Skeletal muscle tissue (tissue), 4 donors: ENCODE data around the gene CNKSR2. TPM values are rescaled to one million over a fixed set of nuclear protein-coding genes. Genes with fewer than 3 reads are reported as not detected.

Experiments
- H3K27ac ChIP-seq: one replicate; pipeline ENCODE4 v1.7.0; 2013; ENCODE audit warnings: mild to moderate bottlenecking, low read depth, low read length, inconsistent platforms
- H3K27me3 ChIP-seq, 3 donors: one replicate each; pipeline ENCODE4 v1.7.0; 2013; ENCODE audit warnings: low read length in 3 of 3; ENCODE audit not compliant: control insufficient read depth in 3 of 3, insufficient read depth in 3 of 3
- H3K36me3 ChIP-seq, 3 donors: one replicate each; pipeline ENCODE4 v1.7.0; 2013; ENCODE audit warnings: low read length in 3 of 3; ENCODE audit not compliant: control insufficient read depth in 3 of 3, insufficient read depth in 3 of 3
- H3K4me1 ChIP-seq, 3 donors: one replicate each; pipeline ENCODE4 v1.7.0; 2013; ENCODE audit warnings: low read length in 3 of 3, mild to moderate bottlenecking in 3 of 3; ENCODE audit not compliant: control insufficient read depth in 3 of 3, insufficient read depth in 3 of 3
- H3K4me3 ChIP-seq, 3 donors: one replicate each; pipeline ENCODE4 v1.7.0; 2013; ENCODE audit warnings: low read length in 3 of 3
- H3K9ac ChIP-seq, 3 donors: one replicate each; pipeline ENCODE4 v1.7.0; 2013; ENCODE audit warnings: low read length in 3 of 3, mild to moderate bottlenecking in 3 of 3, moderate library complexity in 2 of 3, low read depth in 1 of 3
- H3K9me3 ChIP-seq, 3 donors: one replicate each; pipeline ENCODE4 v1.7.0; 2013; ENCODE audit warnings: low read length in 3 of 3; ENCODE audit not compliant: control insufficient read depth in 3 of 3
- total RNA-seq: library from RNA; depleted of rRNA; stranded (reverse); fragments of >200 nt; gene quantifications from one replicate; pipeline ENCODE4 v1.2.3, GENCODE V29; 2014
- donor health status: Osteomylitis.

CNKSR2 gene
- total RNA-seq, 1 donor from 2014 or later, result 7.8 TPM

- peaks cover 8 to 14% (median 11%) of the 10 kb centered on the region in 3 donors for H3K27me3 ChIP-seq
Observed at GRCh38 chrX:21379991-21380390, 5.8 kb downstream of the CNKSR2 start.

DNA sequence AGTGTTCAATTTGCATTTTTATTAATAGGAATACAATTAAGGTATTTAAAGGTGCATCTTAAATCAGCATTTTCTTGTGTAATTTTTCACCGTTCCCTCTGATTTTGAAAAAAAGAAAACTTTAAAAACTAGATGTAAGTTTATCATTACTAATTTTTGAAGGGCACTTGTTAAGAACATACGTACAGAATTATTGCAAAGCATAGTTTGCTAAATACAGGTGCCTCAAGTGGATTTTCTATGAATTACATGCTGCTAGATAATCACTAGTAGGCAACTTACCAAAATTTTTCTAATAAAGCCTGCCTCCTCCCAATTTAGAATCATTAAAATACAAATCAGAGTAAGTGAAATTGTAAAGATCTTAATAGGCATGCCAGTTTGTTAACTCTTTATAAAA is 8.5 kb downstream of the CNKSR2 start:
- Histone ChIP-seq H3K4me3 (no peak overlapping the region), H3K9me3 (no peaks in the 10 kb centered on the region), H3K27me3 (no peaks in the 10 kb centered on the region), H3K4me1 (no peaks in the 10 kb centered on the region), H3K9ac (no peak overlapping the region), H3K36me3 (no peaks in the 10 kb centered on the region), H3K27ac (no peak overlapping the region)

More at GRCh38 chrX:21379991-21380390, 5.8 kb downstream of the CNKSR2 start:
- no peaks in the 10 kb centered on the region for H3K36me3 ChIP-seq
- no peak overlapping the region for H3K4me3 ChIP-seq
- no peaks in the 10 kb centered on the region for H3K4me1 ChIP-seq
- no peaks in the 10 kb centered on the region for H3K9me3 ChIP-seq
- no peak overlapping the region for H3K27ac ChIP-seq
- H3K9ac ChIP-seq, result no peak overlapping the region

DNA sequence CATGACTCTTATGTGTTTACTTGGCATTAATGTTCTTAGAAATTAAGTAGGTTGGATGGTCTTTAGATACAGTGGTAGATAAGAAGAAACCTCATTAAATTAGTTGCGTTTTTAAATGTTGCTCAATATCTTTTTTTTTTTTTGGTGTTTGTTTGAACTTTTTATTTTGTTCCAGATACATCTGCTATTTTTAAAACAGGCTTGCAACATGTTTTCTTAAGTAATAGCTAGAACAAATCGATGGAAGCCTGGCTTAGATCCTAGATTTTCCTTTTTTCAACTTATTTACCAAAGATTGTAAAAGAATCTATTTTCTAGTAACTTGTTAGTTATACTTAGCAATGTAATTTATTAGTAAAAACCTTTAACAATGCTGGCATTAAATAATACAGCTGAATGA is 9.3 kb downstream of the CNKSR2 start:
- Histone ChIP-seq H3K4me3 (no peak overlapping the region), H3K9ac (no peak overlapping the region), H3K4me1 (no peaks in the 10 kb centered on the region), H3K27me3 (no peaks in the 10 kb centered on the region), H3K27ac (no peak overlapping the region), H3K36me3 (no peaks in the 10 kb centered on the region), H3K9me3 (no peaks in the 10 kb centered on the region)

DNA sequence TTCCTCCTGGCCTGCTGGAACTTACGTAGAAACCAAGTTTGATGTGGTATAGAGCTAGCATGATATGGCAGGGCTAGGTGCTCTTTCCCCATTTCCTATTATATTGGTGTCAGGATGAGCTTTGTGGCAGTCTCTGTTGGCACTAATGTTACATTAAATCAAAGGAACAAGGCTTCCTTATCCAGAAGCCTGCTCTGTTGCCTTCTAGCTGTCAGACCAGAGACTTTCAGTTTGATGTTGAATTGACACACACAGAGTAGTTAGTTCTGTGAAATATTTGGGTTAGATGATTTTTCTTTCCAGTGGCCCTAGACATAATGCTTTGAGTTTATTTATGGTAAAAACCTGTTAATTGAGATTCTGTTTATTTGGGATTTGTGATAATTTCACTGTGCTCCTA is 10.0 kb downstream of the CNKSR2 start:
- no peak overlapping the region for H3K4me3 ChIP-seq
- H3K27ac ChIP-seq, result no peak overlapping the region
- no peaks in the 10 kb centered on the region for H3K9me3 ChIP-seq
- no peak overlapping the region for H3K9ac ChIP-seq
- no peaks in the 10 kb centered on the region for H3K27me3 ChIP-seq
- H3K4me1 ChIP-seq, result no peaks in the 10 kb centered on the region
- H3K36me3 ChIP-seq, result no peaks in the 10 kb centered on the region

- Histone ChIP-seq H3K27ac (no peak overlapping the region), H3K27me3 (no peaks in the 10 kb centered on the region), H3K9me3 (no peaks in the 10 kb centered on the region), H3K4me3 (no peak overlapping the region), H3K4me1 (no peaks in the 10 kb centered on the region), H3K36me3 (no peaks in the 10 kb centered on the region), H3K9ac (no peak overlapping the region)
Observed at GRCh38 chrX:21394792-21395191, 20.6 kb downstream of the CNKSR2 start.

DNA sequence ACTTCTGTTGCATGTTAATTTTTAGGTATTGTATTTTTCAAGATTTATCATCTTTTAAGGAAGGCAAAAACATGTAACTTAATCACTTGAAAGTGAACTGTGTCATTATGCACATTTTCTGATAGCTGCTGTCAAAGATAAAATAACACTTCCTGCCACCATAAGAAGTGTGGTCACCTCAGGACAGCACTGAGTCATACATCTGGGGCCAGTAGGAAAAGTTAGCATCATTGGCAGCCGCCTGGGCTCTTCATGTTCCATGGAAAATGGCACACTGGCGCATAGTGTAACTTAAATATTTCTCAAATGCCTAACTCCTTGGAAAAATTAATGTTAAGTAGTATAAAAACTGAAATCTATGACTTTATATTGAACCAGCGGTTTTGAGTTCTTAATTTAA is 24.2 kb downstream of the CNKSR2 start:
- no peak overlapping the region for H3K4me3 ChIP-seq
- H3K27ac ChIP-seq, result no peak overlapping the region
- H3K36me3 ChIP-seq, result no peaks in the 10 kb centered on the region
- H3K9ac ChIP-seq, result no peak overlapping the region
- no peaks in the 10 kb centered on the region for H3K4me1 ChIP-seq
- H3K9me3 ChIP-seq, result no peaks in the 10 kb centered on the region
- no peaks in the 10 kb centered on the region for H3K27me3 ChIP-seq

- Histone ChIP-seq H3K4me3 (no peak overlapping the region), H3K9ac (no peak overlapping the region), H3K9me3 (no peaks in the 10 kb centered on the region), H3K27ac (no peak overlapping the region), H3K27me3 (no peaks in the 10 kb centered on the region), H3K4me1 (no peaks in the 10 kb centered on the region), H3K36me3 (no peaks in the 10 kb centered on the region)
Observed at GRCh38 chrX:21400408-21401121, 26.3 kb downstream of the CNKSR2 start.

DNA sequence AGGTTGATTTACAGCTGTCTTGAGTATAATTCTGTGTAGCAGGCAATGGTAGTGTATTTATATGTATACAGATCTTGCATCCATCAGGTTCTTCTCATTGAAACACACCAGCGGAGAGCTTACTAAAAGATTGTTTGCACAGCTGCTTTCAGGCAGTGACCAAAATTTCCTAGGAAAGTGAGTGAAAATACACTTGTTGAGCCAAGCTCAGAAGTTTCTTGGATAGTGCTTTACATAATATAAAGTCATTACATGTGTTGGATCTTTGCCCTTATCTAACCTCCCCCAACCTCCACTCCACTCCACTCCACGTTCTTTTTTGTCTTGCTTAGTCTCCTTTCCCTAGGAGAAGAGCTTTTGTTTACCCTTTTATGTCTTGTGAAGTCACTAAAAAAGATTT is 34.1 kb downstream of the CNKSR2 start:
- H3K27ac ChIP-seq, result no peak overlapping the region
- H3K9ac ChIP-seq, result no peak overlapping the region
- no peak overlapping the region for H3K4me3 ChIP-seq

GRCh38 chrX:21408788-21409187 is 34.6 kb downstream of the CNKSR2 start:
- no peak overlapping the region for H3K27ac ChIP-seq
- H3K4me3 ChIP-seq, result no peak overlapping the region

More for the DNA sequence above, 34.1 kb downstream of the CNKSR2 start:
- Histone ChIP-seq H3K9me3 (no peaks in the 10 kb centered on the region), H3K4me1 (no peaks in the 10 kb centered on the region), H3K27me3 (no peaks in the 10 kb centered on the region), H3K36me3 (no peaks in the 10 kb centered on the region)

GRCh38 chrX:21412029-21412428 is 37.8 kb downstream of the CNKSR2 start:
- Histone ChIP-seq H3K4me1 (no peaks in the 10 kb centered on the region), H3K36me3 (no peaks in the 10 kb centered on the region)

More at GRCh38 chrX:21408788-21409187, 34.6 kb downstream of the CNKSR2 start:
- Histone ChIP-seq H3K4me1 (no peaks in the 10 kb centered on the region), H3K9me3 (no peaks in the 10 kb centered on the region), H3K27me3 (no peaks in the 10 kb centered on the region), H3K9ac (no peak overlapping the region), H3K36me3 (no peaks in the 10 kb centered on the region)

More at GRCh38 chrX:21412029-21412428, 37.8 kb downstream of the CNKSR2 start:
- no peaks in the 10 kb centered on the region for H3K27me3 ChIP-seq
- no peaks in the 10 kb centered on the region for H3K9me3 ChIP-seq
- no peak overlapping the region for H3K9ac ChIP-seq
- H3K27ac ChIP-seq, result no peak overlapping the region
- no peak overlapping the region for H3K4me3 ChIP-seq
